ENCODE data around the gene FTCDNL1.

FTCDNL1 gene

DNA sequence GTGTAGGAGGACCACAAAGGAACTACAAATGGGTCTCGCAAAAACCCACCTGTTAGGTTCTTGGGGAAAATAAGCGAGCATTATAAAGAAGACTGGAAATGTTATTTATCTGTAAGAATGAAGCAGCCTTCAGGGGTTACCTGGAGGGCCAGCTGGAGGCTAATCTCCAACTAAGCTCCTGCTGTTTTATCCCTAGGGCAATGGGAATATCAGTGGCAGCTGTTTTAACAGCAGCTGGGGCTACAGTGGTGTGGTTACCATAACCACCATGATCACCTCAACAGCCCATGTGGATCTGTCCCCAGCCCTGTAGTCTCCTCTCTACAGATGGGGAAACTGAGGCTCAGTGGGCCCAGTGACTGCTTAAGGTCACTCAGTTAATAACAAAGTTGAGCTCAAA, 108.1 kb downstream of the FTCDNL1 start (continued):
- TF ChIP-seq, protein P1, sequence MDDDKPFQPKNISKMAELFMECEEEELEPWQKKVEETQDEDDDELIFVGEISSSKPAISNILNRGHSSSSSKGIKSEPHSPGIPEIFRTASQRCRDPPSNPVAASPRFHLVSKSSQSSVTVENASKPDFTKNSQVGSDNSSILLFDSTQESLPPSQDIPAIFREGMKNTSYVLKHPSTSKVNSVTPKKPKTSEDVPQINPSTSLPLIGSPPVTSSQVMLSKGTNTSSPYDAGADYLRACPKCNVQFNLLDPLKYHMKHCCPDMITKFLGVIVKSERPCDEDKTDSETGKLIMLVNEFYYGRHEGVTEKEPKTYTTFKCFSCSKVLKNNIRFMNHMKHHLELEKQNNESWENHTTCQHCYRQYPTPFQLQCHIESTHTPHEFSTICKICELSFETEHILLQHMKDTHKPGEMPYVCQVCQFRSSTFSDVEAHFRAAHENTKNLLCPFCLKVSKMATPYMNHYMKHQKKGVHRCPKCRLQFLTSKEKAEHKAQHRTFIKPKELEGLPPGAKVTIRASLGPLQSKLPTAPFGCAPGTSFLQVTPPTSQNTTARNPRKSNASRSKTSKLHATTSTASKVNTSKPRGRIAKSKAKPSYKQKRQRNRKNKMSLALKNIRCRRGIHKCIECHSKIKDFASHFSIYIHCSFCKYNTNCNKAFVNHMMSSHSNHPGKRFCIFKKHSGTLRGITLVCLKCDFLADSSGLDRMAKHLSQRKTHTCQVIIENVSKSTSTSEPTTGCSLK (tag by site-specific recombination; IDR thresholded peaks at IDR 0.05) = no peak
- TF ChIP-seq, protein P2, sequence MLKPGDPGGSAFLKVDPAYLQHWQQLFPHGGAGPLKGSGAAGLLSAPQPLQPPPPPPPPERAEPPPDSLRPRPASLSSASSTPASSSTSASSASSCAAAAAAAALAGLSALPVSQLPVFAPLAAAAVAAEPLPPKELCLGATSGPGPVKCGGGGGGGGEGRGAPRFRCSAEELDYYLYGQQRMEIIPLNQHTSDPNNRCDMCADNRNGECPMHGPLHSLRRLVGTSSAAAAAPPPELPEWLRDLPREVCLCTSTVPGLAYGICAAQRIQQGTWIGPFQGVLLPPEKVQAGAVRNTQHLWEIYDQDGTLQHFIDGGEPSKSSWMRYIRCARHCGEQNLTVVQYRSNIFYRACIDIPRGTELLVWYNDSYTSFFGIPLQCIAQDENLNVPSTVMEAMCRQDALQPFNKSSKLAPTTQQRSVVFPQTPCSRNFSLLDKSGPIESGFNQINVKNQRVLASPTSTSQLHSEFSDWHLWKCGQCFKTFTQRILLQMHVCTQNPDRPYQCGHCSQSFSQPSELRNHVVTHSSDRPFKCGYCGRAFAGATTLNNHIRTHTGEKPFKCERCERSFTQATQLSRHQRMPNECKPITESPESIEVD (tag by site-specific recombination; IDR thresholded peaks at IDR 0.05) = no peak
- TF ChIP-seq ZNF501 (tag by site-specific recombination; IDR thresholded peaks at IDR 0.05) (no peak), ZEB2 (tag by site-specific recombination; IDR thresholded peaks at IDR 0.05) (no peak), EGR2 (tag by site-specific recombination; IDR thresholded peaks at IDR 0.05; ENCODE audit: low read depth) (no peak), ZIC2 (tag by site-specific recombination; IDR thresholded peaks at IDR 0.05) (no peak; the same call in 1 of the 2 replicates), ZNF654 (tag by site-specific recombination; IDR thresholded peaks at IDR 0.05; ENCODE audit: low read depth) (no peak)

DNA sequence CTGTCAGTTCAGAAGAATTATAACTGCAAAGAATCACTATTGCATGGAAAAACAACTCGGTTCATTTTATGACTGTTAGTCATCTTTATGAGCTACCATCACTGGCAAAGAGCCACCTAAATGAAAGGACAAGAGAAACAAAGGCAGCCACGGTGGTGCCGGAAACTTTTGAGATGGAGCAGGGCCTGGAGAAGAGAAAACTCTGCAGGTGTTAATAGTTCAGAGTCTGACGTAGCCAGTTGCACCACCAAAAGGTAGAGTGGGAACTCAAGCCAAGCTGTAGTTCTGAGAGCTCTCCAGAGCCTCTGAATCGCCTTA, 110.9 kb downstream of the FTCDNL1 start:
- CTCF ChIA-PET = interaction anchor here (0.6 to 4.6 kb wide), 43 partner anchors 11 to 1442 kb away, joined by 3 to 68 read pairs (median 4); no protein-coding TSS in a partner anchor
- Histone ChIP-seq H3K27ac (ENCODE audit: extremely low read depth, low read depth, low read length) (no peak overlapping the region), H3K4me1 (ENCODE audit: control insufficient read depth, insufficient read depth, low read length) (peaks cover 9% of the 10 kb centered on the region), H3K36me3 (ENCODE audit: control insufficient read depth in 2 of 2, insufficient read depth in 1 of 2, low read length in 2 of 2) (no peaks in the 10 kb centered on the region), H3K9me3 (ENCODE audit: control insufficient read depth, insufficient read depth, low read depth, low read length) (no peaks in the 10 kb centered on the region), H3K4me3 (ENCODE audit: low read depth, low read length) (no peak overlapping the region)
- TF ChIP-seq ZNF335 (tag by site-specific recombination; conservative IDR thresholded peaks at IDR 0.05) (peak; percentile 64), ZNF223 (tag by site-specific recombination; IDR thresholded peaks at IDR 0.05) (peak; percentile 73; the same call in 1 of the 2 replicates)
- TF ChIP-seq, protein P3, sequence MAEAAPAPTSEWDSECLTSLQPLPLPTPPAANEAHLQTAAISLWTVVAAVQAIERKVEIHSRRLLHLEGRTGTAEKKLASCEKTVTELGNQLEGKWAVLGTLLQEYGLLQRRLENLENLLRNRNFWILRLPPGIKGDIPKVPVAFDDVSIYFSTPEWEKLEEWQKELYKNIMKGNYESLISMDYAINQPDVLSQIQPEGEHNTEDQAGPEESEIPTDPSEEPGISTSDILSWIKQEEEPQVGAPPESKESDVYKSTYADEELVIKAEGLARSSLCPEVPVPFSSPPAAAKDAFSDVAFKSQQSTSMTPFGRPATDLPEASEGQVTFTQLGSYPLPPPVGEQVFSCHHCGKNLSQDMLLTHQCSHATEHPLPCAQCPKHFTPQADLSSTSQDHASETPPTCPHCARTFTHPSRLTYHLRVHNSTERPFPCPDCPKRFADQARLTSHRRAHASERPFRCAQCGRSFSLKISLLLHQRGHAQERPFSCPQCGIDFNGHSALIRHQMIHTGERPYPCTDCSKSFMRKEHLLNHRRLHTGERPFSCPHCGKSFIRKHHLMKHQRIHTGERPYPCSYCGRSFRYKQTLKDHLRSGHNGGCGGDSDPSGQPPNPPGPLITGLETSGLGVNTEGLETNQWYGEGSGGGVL (tag by site-specific recombination; IDR thresholded peaks at IDR 0.05) = no peak
- TF ChIP-seq, protein P4, sequence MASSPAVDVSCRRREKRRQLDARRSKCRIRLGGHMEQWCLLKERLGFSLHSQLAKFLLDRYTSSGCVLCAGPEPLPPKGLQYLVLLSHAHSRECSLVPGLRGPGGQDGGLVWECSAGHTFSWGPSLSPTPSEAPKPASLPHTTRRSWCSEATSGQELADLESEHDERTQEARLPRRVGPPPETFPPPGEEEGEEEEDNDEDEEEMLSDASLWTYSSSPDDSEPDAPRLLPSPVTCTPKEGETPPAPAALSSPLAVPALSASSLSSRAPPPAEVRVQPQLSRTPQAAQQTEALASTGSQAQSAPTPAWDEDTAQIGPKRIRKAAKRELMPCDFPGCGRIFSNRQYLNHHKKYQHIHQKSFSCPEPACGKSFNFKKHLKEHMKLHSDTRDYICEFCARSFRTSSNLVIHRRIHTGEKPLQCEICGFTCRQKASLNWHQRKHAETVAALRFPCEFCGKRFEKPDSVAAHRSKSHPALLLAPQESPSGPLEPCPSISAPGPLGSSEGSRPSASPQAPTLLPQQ (tag by site-specific recombination; IDR thresholded peaks at IDR 0.05) = 0 out of 2 replicates have a peak, but pooled peaks have one; percentile 22
- POLR2A ChIA-PET = no interaction called here

DNA sequence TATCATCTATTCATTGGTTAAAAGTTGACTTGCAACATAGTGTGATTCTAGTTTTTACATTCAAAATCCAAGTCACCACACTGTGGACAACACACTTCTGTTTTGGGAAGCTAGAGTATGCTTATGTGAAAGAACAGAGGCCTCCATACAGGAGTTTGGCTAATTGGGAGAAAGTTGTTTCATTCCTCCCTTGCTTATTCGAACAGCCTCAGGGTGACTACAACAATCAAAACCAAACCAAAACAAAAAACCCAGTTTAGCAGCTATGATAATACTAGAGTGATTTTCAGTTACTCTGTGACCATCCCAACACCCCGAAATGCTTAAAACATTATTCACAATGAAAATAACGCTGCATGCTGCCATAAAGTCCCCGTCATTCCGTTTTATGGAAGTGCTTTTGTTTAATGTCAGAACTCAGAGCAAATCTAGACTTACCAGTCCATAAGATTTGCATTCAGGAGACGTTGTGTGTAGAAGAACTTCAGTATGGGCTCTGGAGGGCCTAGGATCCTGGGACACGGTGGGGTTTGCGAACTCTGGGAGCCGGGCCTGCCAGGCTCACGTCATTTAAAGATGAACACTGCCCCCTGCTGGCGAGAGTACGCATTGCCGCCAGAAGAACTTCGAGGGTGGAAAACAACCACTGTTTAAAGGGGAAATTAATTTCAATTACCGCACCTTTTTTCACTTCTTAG, 111.4 kb downstream of the FTCDNL1 start:
- ChIA-PET CTCF (interaction anchor here (0.5 to 4.6 kb wide), 53 partner anchors 10 to 1442 kb away, joined by 3 to 68 read pairs (median 4); no protein-coding TSS in a partner anchor), POLR2A (no interaction called here)
- Histone ChIP-seq H3K4me3 (ENCODE audit: low read depth, low read length) (no peak overlapping the region), H3K36me3 (ENCODE audit: control insufficient read depth in 2 of 2, insufficient read depth in 1 of 2, low read length in 2 of 2) (no peaks in the 10 kb centered on the region), H3K27ac (ENCODE audit: extremely low read depth, low read depth, low read length) (no peak overlapping the region), H3K4me1 (ENCODE audit: control insufficient read depth, insufficient read depth, low read length) (peaks cover 9% of the 10 kb centered on the region), H3K9me3 (ENCODE audit: control insufficient read depth, insufficient read depth, low read depth, low read length) (no peaks in the 10 kb centered on the region)
- TF ChIP-seq SP3 (tag by site-specific recombination; IDR thresholded peaks at IDR 0.05) (no peak), ZNF16 (tag by site-specific recombination; IDR thresholded peaks at IDR 0.05; ENCODE audit: low read depth) (no peak), ZNF560 (tag by site-specific recombination; IDR thresholded peaks at IDR 0.05; ENCODE audit: borderline replicate concordance) (no peak), ZNF654 (tag by site-specific recombination; IDR thresholded peaks at IDR 0.05; ENCODE audit: low read depth) (peak; percentile 83), ZNF510 (tag by site-specific recombination; IDR thresholded peaks at IDR 0.05; ENCODE audit: insufficient replicate concordance) (no peak), ZNF660 (tag by site-specific recombination; IDR thresholded peaks at IDR 0.05) (peak; percentile 34; the same call in 1 of the 2 replicates)
- TF ChIP-seq, protein P5, sequence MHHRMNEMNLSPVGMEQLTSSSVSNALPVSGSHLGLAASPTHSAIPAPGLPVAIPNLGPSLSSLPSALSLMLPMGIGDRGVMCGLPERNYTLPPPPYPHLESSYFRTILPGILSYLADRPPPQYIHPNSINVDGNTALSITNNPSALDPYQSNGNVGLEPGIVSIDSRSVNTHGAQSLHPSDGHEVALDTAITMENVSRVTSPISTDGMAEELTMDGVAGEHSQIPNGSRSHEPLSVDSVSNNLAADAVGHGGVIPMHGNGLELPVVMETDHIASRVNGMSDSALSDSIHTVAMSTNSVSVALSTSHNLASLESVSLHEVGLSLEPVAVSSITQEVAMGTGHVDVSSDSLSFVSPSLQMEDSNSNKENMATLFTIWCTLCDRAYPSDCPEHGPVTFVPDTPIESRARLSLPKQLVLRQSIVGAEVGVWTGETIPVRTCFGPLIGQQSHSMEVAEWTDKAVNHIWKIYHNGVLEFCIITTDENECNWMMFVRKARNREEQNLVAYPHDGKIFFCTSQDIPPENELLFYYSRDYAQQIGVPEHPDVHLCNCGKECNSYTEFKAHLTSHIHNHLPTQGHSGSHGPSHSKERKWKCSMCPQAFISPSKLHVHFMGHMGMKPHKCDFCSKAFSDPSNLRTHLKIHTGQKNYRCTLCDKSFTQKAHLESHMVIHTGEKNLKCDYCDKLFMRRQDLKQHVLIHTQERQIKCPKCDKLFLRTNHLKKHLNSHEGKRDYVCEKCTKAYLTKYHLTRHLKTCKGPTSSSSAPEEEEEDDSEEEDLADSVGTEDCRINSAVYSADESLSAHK (tag by site-specific recombination; IDR thresholded peaks at IDR 0.05) = no peak
- TF ChIP-seq, protein P6, sequence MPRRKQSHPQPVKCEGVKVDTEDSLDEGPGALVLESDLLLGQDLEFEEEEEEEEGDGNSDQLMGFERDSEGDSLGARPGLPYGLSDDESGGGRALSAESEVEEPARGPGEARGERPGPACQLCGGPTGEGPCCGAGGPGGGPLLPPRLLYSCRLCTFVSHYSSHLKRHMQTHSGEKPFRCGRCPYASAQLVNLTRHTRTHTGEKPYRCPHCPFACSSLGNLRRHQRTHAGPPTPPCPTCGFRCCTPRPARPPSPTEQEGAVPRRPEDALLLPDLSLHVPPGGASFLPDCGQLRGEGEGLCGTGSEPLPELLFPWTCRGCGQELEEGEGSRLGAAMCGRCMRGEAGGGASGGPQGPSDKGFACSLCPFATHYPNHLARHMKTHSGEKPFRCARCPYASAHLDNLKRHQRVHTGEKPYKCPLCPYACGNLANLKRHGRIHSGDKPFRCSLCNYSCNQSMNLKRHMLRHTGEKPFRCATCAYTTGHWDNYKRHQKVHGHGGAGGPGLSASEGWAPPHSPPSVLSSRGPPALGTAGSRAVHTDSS (tag by site-specific recombination; IDR thresholded peaks at IDR 0.05) = no peak

All from HEK293 (cell line).